Measurements from ENCODE around the gene TIGD6. TPM values are rescaled to one million over a fixed set of nuclear protein-coding genes. Genes with fewer than 3 reads are reported as not detected.

TIGD6 gene
- total and polyA plus RNA-seq, 8 donors, result 1.5 to 3.6 (median 2.2) TPM

DNA sequence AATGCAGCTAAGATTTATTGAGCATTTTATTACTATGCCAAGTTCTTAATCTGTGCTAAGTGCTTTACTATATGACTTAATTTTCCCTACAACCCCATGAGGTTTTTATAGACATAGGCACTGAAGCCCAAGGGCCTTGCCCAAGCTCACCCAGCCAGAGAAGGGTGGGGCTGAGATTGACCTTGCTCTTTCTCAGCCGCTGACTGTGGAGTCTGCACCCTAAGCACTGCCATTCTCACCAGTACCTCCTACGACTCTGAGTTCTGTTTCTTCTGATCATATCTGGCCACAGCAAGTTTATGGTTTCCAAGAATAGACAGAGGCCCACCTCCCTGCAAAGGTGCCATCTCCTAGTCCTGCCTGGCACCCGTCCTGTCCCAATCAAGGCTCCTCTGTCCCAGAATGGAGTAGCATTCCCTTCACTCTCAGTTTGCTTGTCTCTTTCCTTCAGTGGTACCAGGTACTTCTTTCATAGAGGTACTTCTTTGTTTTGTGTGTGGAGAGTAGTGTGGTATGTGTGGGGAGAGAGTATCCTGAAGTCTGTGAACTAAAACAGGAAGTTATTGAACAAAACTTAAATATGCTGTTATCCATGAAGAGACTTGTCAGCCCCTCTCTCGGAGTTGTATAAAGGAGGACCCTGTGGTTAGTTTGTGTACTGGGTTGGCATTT, 43.3 kb upstream of the TIGD6 start:
- Histone ChIP-seq H3K4me3 (no peak overlapping the region), H3K27me3 (no peaks in the 10 kb centered on the region), H3K9me3 (no peaks in the 10 kb centered on the region), H3K27ac (no peak overlapping the region), H3K4me1 (no peaks in the 10 kb centered on the region), H3K36me3 (peaks cover 7 to 64% (median 25%) of the 10 kb centered on the region in 3 donors)
- no peak for DNase-seq
- peak in 1 of 4 donors; percentile 41 for ATAC-seq
- 78 to 81% methylated on average over 4 of the region's 4 CpGs for WGBS, 2 donors
- intact Hi-C loops (cut with DNase I), result no loop called here
- no peak for FAIRE-seq
- TF ChIP-seq, protein P1, sequence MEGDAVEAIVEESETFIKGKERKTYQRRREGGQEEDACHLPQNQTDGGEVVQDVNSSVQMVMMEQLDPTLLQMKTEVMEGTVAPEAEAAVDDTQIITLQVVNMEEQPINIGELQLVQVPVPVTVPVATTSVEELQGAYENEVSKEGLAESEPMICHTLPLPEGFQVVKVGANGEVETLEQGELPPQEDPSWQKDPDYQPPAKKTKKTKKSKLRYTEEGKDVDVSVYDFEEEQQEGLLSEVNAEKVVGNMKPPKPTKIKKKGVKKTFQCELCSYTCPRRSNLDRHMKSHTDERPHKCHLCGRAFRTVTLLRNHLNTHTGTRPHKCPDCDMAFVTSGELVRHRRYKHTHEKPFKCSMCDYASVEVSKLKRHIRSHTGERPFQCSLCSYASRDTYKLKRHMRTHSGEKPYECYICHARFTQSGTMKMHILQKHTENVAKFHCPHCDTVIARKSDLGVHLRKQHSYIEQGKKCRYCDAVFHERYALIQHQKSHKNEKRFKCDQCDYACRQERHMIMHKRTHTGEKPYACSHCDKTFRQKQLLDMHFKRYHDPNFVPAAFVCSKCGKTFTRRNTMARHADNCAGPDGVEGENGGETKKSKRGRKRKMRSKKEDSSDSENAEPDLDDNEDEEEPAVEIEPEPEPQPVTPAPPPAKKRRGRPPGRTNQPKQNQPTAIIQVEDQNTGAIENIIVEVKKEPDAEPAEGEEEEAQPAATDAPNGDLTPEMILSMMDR (IDR thresholded peaks at IDR 0.05), result no peak

DNA sequence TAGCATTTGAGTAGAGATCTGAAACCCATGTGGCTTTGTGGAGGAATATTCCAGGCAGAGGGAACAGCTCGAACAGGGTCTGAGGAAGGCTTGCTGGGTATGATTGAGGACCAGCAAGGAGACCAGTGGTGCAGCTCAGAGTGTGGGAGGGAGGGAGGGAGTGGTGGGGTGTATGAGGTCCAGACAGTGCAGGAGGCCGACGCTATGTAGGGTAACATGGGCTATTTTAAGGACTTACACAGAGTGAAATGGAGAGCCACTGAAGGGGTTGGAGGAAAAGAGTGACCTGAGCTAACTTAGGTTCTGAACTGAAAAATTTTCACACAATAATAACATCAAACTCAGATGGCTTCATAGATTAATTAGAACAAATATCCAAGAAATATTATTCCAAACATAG, 42.0 kb upstream of the TIGD6 start:
- H3K36me3 ChIP-seq, result peaks cover 7 to 56% (median 22%) of the 10 kb centered on the region in 3 donors
- H3K9me3 ChIP-seq, result no peaks in the 10 kb centered on the region
- no peaks in the 10 kb centered on the region for H3K27me3 ChIP-seq
- H3K27ac ChIP-seq, result no peak overlapping the region
- FAIRE-seq, result no peak
- intact Hi-C loops (cut with DNase I), result no loop called here
- H3K4me1 ChIP-seq, result no peaks in the 10 kb centered on the region
- TF ChIP-seq, protein P1 (IDR thresholded peaks at IDR 0.05), result no peak
- no peak overlapping the region for H3K4me3 ChIP-seq
- no peak for DNase-seq
- 90 to 98% methylated on average over 3 of the region's 3 CpGs for WGBS, 2 donors
- ATAC-seq, result no peak

DNA sequence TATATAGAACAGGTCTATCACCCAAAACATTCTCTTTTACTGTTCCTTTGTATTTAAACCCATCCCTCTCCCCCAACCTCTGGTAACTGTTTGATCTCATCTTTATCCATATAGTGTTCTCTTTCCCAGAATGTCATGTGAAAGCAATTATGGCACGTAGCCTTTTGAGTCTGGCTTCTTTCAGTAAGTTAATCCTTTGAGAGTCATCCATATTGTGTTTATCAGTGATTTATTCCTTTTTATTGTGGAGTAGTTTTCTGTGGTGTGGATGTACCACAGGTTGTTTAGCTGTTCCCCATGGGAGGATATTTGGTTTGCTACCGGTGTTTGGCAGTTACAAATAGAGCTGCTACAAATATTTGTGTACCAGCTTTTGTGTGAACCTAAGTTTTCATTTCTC, 38.1 kb upstream of the TIGD6 start:
- no peaks in the 10 kb centered on the region for H3K27me3 ChIP-seq
- no peaks in the 10 kb centered on the region for H3K4me1 ChIP-seq
- 73 to 76% methylated on average over 2 of the region's 2 CpGs for whole genome bisulfite sequencing, 2 donors
- no peak for FAIRE-seq
- TF ChIP-seq, protein P1 (IDR thresholded peaks at IDR 0.05), result no peak
- H3K4me3 ChIP-seq, result no peak overlapping the region
- intact Hi-C loops (cut with DNase I), result no loop called here
- H3K9me3 ChIP-seq, result no peaks in the 10 kb centered on the region
- DNase-seq, result no peak
- peaks cover 5 to 61% (median 31%) of the 10 kb centered on the region in 3 donors for H3K36me3 ChIP-seq
- H3K27ac ChIP-seq, result no peak overlapping the region
- no peak for ATAC-seq

DNA sequence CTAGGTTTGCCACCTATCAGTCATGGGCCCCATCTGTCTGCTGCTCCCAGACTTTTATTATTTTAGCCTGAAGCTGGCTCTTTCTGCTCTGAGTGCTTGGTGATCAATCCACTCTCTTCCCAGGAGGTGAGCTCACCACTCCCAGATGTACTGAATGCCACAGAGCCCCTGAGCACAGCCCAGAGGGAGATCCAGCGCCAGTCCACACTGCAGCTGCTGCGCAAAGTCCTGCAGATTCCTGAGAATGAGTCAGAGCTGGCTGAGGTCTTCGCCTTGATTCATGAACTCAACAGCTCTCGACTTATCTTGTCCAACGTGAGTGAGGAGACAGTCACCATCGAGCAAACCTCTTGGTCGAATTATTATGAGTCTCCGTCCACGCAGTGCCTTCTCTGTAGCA, 36.1 kb upstream of the TIGD6 start:
- H3K36me3 ChIP-seq, result peaks cover 5 to 61% (median 34%) of the 10 kb centered on the region in 3 donors
- H3K4me1 ChIP-seq, result no peaks in the 10 kb centered on the region
- ATAC-seq (peak in 3 of 4 donors; percentile 27 to 41 (median 38)), DNase-seq (no peak), FAIRE-seq (no peak)
- no peaks in the 10 kb centered on the region for H3K27me3 ChIP-seq
- H3K9me3 ChIP-seq, result no peaks in the 10 kb centered on the region
- WGBS, 2 donors, result 88 to 90% methylated on average over 9 of the region's 9 CpGs
- H3K27ac ChIP-seq, result no peak overlapping the region
- TF ChIP-seq, protein P1 (IDR thresholded peaks at IDR 0.05), result no peak
- intact Hi-C loops (cut with DNase I), result no loop called here
- no peak overlapping the region for H3K4me3 ChIP-seq

DNA sequence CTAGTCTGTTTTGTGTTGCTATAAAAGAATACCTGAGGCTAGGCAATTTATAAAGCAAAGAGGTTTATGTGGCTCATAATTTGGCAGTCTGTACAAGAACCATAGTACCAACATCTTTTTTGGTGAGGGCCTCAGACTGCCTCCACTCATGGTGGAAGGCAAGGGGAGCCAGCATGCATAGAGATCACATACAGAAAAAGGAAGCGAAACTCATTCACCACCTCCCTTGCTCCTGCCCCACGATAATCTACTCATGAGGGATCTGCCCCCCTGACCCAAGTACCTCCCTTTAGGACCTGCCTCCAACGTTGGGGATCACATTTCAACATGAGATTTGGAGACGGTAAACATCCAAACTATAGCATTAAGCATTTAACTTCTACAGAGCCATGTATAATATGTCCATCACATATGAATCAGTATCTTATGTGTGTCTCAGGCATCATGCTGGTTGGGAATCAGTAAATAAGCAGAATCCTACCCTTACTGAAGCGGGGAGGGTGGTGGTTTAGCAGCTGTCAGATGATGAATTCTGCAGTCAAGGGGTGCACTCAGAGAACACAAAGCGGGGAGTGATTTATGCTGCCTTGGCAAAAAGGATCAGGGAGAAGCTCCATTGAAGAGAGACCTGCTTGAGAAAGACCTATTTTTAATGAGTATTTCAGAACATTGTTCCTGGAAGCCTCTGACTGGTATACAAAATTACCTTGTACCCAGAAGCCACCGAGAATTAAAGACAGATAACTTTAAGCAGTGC, 34.9 kb upstream of the TIGD6 start:
- intact Hi-C loops (cut with DNase I), result no loop called here
- H3K36me3 ChIP-seq, result peaks cover under 1 to 61% (median 25%) of the 10 kb centered on the region in 3 donors
- no peak for FAIRE-seq
- TF ChIP-seq, protein P1 (IDR thresholded peaks at IDR 0.05), result no peak
- DNase-seq, result no peak
- no peak for ATAC-seq
- no peaks in the 10 kb centered on the region for H3K4me1 ChIP-seq
- H3K27ac ChIP-seq, result no peak overlapping the region
- no peak overlapping the region for H3K4me3 ChIP-seq
- no peaks in the 10 kb centered on the region for H3K9me3 ChIP-seq
- no peaks in the 10 kb centered on the region for H3K27me3 ChIP-seq
- WGBS, 2 donors, result 80 to 81% methylated on average over 7 of the region's 7 CpGs

Data from pancreas (tissue), 10 donors.